Activated CD8-positive, alpha-beta T cell treated with anti-CD3 and anti-CD28 coated beads for 36 hours (primary cell): ENCODE measurements around the gene SASH3. TPM values are rescaled to one million over a fixed set of nuclear protein-coding genes. Genes with fewer than 3 reads are reported as not detected.

Experiments used
- ATAC-seq: fragments of 200-7000 bp; cut with Tn5 transposase; one replicate; pipeline ENCODE4 v1.10.0; 2021; ENCODE audit warnings: mild to moderate bottlenecking, moderate library complexity
- CTCF ChIA-PET: fragments of 350-600 bp; sonication (Branson Sonifier 250); formaldehyde crosslinking; loops from one replicate; lab custom pipeline; 2021; ENCODE audit warnings: antibody characterized with exemption; lab: Charles Lee
- POLR2A ChIA-PET: fragments of 350-600 bp; sonication (Branson Sonifier 250); formaldehyde crosslinking; loops from one replicate; lab custom pipeline; 2021; ENCODE audit warnings: antibody characterized with exemption; lab: Charles Lee
- DNase-seq: peaks from one replicate; pipeline ENCODE4 v3.0.0-alpha.2; 2020
- H3K27ac Mint-ChIP-seq: one replicate; pipeline ENCODE4 v1.8.0; 2021; ENCODE audit warnings: mild to moderate bottlenecking, mixed read lengths
- H3K27me3 Mint-ChIP-seq: one replicate; pipeline ENCODE4 v1.8.0; 2021; ENCODE audit warnings: mixed read lengths
- H3K36me3 Mint-ChIP-seq: one replicate; pipeline ENCODE4 v1.8.0; 2021; ENCODE audit warnings: low read depth, mixed read lengths
- H3K4me1 Mint-ChIP-seq: one replicate; pipeline ENCODE4 v1.8.0; 2021; ENCODE audit warnings: low read depth, mixed read lengths
- H3K4me3 Mint-ChIP-seq: one replicate; pipeline ENCODE4 v1.8.0; 2021; ENCODE audit warnings: mild to moderate bottlenecking, moderate library complexity, mixed read lengths
- H3K9me3 Mint-ChIP-seq: one replicate; pipeline ENCODE4 v1.8.0; 2021; ENCODE audit warnings: mixed read lengths
- intact Hi-C: fragments of 100-400 bp; cut with micrococcal nuclease; formaldehyde crosslinking; loops from one replicate; pipeline ENCODE4 v1.10.0; 2022
- total RNA-seq, 2 experiments: library from RNA; stranded (reverse); gene quantifications; one replicate each; pipeline ENCODE4 v1.2.3, GENCODE V29; 2021
- TF ChIP-seq, protein P1 (sequence below): fragments of 200-600 bp; IDR thresholded peaks from one replicate; pipeline ENCODE4 v1.8.0; 2022; ENCODE audit warnings: antibody characterized with exemption, mild to moderate bottlenecking

SASH3 gene
- total RNA-seq, 2 experiments from 2014 or later, result 117 to 123 TPM

DNA sequence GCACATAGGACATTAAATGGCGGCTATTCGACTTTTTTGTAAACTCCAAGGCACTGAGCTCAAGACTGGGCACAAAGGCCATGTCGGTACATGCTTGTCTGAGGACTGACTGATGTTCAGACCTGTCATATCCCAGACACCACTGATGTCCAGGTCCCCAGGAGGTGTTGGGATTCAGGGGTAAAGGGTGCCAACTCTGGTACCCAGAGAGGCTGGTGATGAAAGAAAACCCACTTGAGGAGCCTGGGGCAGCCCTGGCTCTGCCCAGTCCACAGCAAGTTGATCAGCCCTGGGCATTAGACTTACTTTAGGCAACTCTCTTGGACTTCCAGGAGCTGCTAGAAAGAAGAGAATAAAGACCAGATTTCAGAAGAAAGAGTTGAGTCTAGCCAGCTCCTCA, 18.7 kb downstream of the SASH3 start:
- intact Hi-C loops, result no loop called here
- H3K27ac Mint-ChIP-seq, result peak overlapping the region; percentile 69
- no peaks in the 10 kb centered on the region for H3K27me3 Mint-ChIP-seq
- DNase-seq (no peak), ATAC-seq (peak; percentile 11)
- peaks cover 31% of the 10 kb centered on the region for H3K4me1 Mint-ChIP-seq
- H3K4me3 Mint-ChIP-seq, result no peak overlapping the region
- CTCF ChIA-PET, result interaction anchor here (0.7 to 3.3 kb wide), 4 partner anchors 9 to 42 kb away, joined by 3 to 11 read pairs (median 4); no protein-coding TSS in a partner anchor
- H3K9me3 Mint-ChIP-seq, result no peaks in the 10 kb centered on the region
- POLR2A ChIA-PET, result interaction anchor here (0.7 to 3.5 kb wide), 6 partner anchors 9 to 55 kb away, joined by 3 to 15 read pairs (median 6); no protein-coding TSS in a partner anchor
- TF ChIP-seq, protein P1, sequence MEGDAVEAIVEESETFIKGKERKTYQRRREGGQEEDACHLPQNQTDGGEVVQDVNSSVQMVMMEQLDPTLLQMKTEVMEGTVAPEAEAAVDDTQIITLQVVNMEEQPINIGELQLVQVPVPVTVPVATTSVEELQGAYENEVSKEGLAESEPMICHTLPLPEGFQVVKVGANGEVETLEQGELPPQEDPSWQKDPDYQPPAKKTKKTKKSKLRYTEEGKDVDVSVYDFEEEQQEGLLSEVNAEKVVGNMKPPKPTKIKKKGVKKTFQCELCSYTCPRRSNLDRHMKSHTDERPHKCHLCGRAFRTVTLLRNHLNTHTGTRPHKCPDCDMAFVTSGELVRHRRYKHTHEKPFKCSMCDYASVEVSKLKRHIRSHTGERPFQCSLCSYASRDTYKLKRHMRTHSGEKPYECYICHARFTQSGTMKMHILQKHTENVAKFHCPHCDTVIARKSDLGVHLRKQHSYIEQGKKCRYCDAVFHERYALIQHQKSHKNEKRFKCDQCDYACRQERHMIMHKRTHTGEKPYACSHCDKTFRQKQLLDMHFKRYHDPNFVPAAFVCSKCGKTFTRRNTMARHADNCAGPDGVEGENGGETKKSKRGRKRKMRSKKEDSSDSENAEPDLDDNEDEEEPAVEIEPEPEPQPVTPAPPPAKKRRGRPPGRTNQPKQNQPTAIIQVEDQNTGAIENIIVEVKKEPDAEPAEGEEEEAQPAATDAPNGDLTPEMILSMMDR, result no peak
- H3K36me3 Mint-ChIP-seq, result peaks cover 20% of the 10 kb centered on the region

DNA sequence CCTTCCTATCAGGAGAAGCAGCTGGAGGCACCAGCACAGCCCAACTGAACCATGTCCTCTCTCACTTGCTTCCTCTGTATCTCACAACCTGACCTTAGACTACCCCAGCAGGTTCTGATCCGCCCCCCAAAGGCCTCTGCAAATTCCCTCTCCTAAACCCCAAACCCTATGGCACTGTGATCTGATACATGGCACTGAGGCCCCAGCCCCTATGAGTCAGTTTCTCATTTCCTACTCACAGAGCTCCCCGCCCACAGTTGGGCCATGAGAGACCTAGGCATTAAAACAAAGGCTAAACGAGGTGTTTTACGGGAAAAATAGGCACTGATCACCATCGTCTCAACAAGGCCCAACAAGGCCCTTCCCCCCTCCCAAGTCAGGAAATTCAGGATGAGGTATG, 19.1 kb downstream of the SASH3 start:
- Mint-ChIP-seq H3K4me3 (no peak overlapping the region), H3K27me3 (no peaks in the 10 kb centered on the region), H3K36me3 (peaks cover 18% of the 10 kb centered on the region), H3K9me3 (no peaks in the 10 kb centered on the region), H3K4me1 (peaks cover 33% of the 10 kb centered on the region), H3K27ac (peak overlapping the region; percentile 69)
- CTCF ChIA-PET, result interaction anchor here (0.7 to 3.3 kb wide), 4 partner anchors 8 to 43 kb away, joined by 3 to 11 read pairs (median 4); no protein-coding TSS in a partner anchor
- TF ChIP-seq, protein P1, result no peak
- intact Hi-C loops, result no loop called here
- POLR2A ChIA-PET, result interaction anchor here (0.7 to 3.5 kb wide), 5 partner anchors 9 to 43 kb away, joined by 3 to 15 read pairs (median 6); no protein-coding TSS in a partner anchor
- ATAC-seq (peak; percentile 85), DNase-seq (peak; percentile 71)

DNA sequence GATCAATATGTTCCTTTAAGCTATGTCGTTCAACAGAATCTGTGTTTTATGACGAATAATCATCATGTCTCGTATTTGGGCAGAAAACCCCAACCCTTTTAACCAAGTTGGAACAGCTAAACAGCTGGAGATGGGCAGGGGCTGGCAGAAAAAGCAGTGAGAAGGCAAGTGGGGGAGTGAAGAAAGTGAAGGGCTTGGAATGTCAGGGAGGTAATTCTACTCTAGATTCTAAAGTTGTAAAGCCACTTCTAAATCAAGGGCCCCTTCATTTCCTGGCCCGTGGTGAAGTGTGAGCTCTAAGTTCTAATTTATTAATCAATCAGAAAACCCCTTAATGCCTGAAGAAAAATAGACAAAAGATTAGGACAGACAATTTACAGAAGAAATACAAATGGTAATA, 20.4 kb downstream of the SASH3 start:
- intact Hi-C loops, result no loop called here
- Mint-ChIP-seq H3K27ac (peak overlapping the region; percentile 72), H3K4me1 (peaks cover 31% of the 10 kb centered on the region), H3K9me3 (no peaks in the 10 kb centered on the region), H3K4me3 (no peak overlapping the region), H3K36me3 (peaks cover 18% of the 10 kb centered on the region), H3K27me3 (no peaks in the 10 kb centered on the region)
- POLR2A ChIA-PET, result interaction anchor here (1.9 to 3.5 kb wide), 2 partner anchors 14 to 18 kb away, joined by 6 to 15 read pairs; no protein-coding TSS in a partner anchor
- CTCF ChIA-PET, result interaction anchor here (1.2 to 3.3 kb wide), 3 partner anchors 28 to 261 kb away, joined by 3 to 11 read pairs (median 5); no protein-coding TSS in a partner anchor
- DNase-seq (no peak), ATAC-seq (no peak)
- TF ChIP-seq, protein P1, result no peak

DNA sequence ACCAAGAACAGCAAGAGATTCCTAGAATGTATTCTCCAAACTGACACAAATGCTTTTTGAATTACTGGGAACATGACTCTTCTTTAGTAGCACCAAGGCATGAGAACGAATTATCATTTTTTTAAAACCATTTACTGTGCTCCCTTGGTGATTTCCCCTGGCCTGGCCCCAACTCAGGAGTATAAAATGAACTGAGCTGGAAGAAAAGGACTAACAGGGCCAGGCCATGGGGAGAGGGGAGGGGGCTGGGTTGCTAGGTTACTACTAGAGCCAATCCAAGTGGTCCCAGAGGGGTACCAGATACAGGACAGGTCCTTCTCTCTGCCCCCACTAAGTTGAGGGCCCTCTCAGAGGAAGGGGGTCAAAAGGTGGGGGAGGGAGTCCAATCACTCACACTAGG, 23.1 kb downstream of the SASH3 start:
- Mint-ChIP-seq H3K27me3 (no peaks in the 10 kb centered on the region), H3K36me3 (peaks cover 18% of the 10 kb centered on the region), H3K9me3 (no peaks in the 10 kb centered on the region), H3K27ac (no peak overlapping the region), H3K4me1 (peaks cover 27% of the 10 kb centered on the region), H3K4me3 (no peak overlapping the region)
- TF ChIP-seq, protein P1, result no peak
- ATAC-seq (no peak), DNase-seq (no peak)
- intact Hi-C loops, result no loop called here
- CTCF ChIA-PET, result interaction anchor here (0.8 kb wide), 1 partner anchor 20 kb away, joined by 4 read pairs; no protein-coding TSS in a partner anchor
- POLR2A ChIA-PET, result no interaction called here

DNA sequence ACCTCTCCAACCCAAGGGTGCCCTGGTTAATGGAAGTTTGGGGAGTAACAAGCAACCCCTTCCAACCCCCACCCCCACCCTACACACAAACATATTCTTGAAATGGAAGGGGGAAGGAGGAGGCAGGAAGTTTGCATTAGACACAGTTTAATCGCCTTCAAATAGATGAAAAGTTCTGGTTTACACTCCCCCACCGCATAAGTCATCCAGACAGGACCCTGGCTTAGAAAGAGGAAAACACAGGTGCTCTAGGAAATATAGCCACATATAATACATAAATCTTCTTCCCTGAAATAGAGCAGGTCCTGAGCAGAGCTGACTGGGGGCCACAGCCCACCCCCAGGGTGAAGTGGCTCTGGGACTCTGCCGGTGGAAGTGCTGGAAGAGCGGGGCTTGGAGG, 25.1 kb downstream of the SASH3 start:
- H3K9me3 Mint-ChIP-seq, result no peaks in the 10 kb centered on the region
- no peak for ATAC-seq
- TF ChIP-seq, protein P1, result no peak
- intact Hi-C loops, result no loop called here
- POLR2A ChIA-PET, result no interaction called here
- CTCF ChIA-PET, result no interaction called here
- peaks cover 27% of the 10 kb centered on the region for H3K4me1 Mint-ChIP-seq
- DNase-seq, result no peak
- H3K27me3 Mint-ChIP-seq, result no peaks in the 10 kb centered on the region
- no peak overlapping the region for H3K4me3 Mint-ChIP-seq
- no peak overlapping the region for H3K27ac Mint-ChIP-seq
- peaks cover 20% of the 10 kb centered on the region for H3K36me3 Mint-ChIP-seq
